Fibroblast of the aortic adventitia (primary cell): ENCODE results near the gene VPS18. TPM values are rescaled to one million over a fixed set of nuclear protein-coding genes. Genes with fewer than 3 reads are reported as not detected.

Experiments used
- DNase-seq: peaks from one replicate; pipeline ENCODE4 v3.0.0-alpha.2; 2010; ENCODE audit warnings: low read depth
- H3K4me3 ChIP-seq: 2 replicates; pipeline ENCODE4 v1.5.1; 2011; ENCODE audit warnings: low read depth, mild to moderate bottlenecking, control low read depth, low read length, moderate library complexity
- CTCF ChIP-seq: IDR thresholded peaks from 2 replicates; pipeline ENCODE4 v1.5.1; 2011; ENCODE audit warnings: mild to moderate bottlenecking, low read length, control low read depth, inconsistent platforms; ENCODE audit not compliant: insufficient read depth
- total RNA-seq: library from RNA; depleted of rRNA; stranded (reverse); fragments of >200 nt; gene quantifications from 2 replicates; pipeline ENCODE4 v1.2.3, GENCODE V29; 2012; ENCODE audit warnings: low replicate concordance

Gene VPS18
- total RNA-seq, 1 donor, result 32.2 TPM

- DNase-seq, result no peak
- TF ChIP-seq CTCF, result no peak
Measured at GRCh38 chr15:40936234-40936708, 42.0 kb downstream of the VPS18 start.

GRCh38 chr15:40936709-40937666 is 42.7 kb downstream of the VPS18 start:
- DNase-seq, result no peak
- H3K4me3 ChIP-seq, result no peak overlapping the region
- TF ChIP-seq CTCF, result no peak

More at GRCh38 chr15:40936234-40936708, 42.0 kb downstream of the VPS18 start:
- H3K4me3 ChIP-seq, result no peak overlapping the region

DNA sequence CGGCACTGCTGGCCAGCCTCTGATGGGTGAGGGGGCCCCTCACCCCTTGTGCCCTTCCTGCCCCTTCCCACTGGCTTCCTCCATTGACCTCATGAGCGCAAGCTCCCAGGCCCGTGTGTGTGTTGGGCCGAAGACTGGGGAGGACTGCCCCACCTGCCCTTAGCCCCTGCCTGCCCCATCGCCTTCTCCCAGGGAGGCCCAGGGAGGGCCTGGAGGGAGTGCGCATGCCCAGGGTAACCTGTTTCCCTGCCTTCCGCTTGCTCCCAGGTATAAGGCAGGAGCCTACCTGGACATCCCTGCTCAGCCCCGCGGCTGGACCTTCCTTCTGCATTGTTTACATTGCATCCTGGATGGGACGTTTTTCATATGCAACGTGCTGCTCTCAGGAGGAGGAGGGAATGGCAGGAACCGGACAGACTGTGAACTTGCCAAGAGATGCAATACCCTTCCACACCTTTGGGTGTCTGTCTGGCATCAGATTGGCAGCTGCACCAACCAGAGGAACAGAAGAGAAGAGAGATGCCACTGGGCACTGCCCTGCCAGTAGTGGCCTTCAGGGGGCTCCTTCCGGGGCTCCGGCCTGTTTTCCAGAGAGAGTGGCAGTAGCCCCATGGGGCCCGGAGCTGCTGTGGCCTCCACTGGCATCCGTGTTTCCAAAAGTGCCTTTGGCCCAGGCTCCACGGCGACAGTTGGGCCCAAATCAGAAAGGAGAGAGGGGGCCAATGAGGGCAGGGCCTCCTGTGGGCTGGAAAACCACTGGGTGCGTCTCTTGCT is 43.7 kb downstream of the VPS18 start:
- no peak overlapping the region for H3K4me3 ChIP-seq
- TF ChIP-seq CTCF, result no peak
- DNase-seq, result no peak

GRCh38 chr15:40938536-40938870 is 44.3 kb downstream of the VPS18 start:
- H3K4me3 ChIP-seq, result no peak overlapping the region
- no peak for TF ChIP-seq CTCF
- no peak for DNase-seq

DNA sequence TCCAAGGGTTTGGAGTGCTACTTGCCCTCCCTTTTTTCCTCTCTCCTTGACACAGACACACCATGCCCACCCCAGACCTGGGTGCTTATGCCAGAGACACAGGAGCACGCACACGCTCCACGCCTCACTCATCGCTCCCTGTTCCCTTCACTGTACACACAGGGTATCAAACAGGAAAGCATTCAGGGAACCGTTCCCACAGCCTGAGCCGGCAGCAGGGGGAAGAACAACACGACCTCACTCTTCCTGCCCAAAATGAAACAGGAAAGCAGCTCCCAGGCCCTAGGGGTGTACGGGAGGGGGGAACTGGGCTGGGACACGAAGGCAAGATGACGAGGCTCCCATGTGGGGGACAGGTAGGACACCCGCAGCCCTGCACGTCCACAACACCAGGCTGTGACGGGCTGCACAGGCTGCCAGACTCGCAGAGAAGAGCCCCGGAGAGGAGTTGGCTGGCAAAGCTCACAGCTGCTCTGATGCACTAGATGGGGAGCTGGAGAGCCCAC is 46.1 kb downstream of the VPS18 start:
- no peak for TF ChIP-seq CTCF
- no peak for DNase-seq
- no peak overlapping the region for H3K4me3 ChIP-seq

- no peak for TF ChIP-seq CTCF
- DNase-seq, result no peak
- H3K4me3 ChIP-seq, result peak overlapping the region; percentile 50
Measured at GRCh38 chr15:40941068-40941527, 46.8 kb downstream of the VPS18 start.
